ENCODE results near the gene KREMEN2. TPM values are rescaled to one million over a fixed set of nuclear protein-coding genes. Genes with fewer than 3 reads are reported as not detected.

Gene KREMEN2
- total and polyA plus RNA-seq, 9 of the 15 experiments (the other 6 are each of a cell fraction or from before 2014, with no cell fraction given): 0.04 to 7.7 (median 1.5) TPM; not detected in 1

- TF ChIP-seq ZNF311 (CRISPR knock-in tag; IDR thresholded peaks at IDR 0.05): no peak
- TF ChIP-seq NFXL1 (CRISPR knock-in tag; IDR thresholded peaks at IDR 0.05): no peak
- peak; percentile 18; the same call in 1 of the 2 replicates for TF ChIP-seq TCF3 (CRISPR knock-in tag; IDR thresholded peaks at IDR 0.05)
- TF ChIP-seq POLR3G (IDR thresholded peaks at IDR 0.05; ENCODE audit: extremely low read depth, insufficient read length, insufficient replicate concordance): no peak
- no peak for TF ChIP-seq MCM2 (IDR thresholded peaks at IDR 0.05; ENCODE audit: low read depth)
- TF ChIP-seq, protein P1, sequence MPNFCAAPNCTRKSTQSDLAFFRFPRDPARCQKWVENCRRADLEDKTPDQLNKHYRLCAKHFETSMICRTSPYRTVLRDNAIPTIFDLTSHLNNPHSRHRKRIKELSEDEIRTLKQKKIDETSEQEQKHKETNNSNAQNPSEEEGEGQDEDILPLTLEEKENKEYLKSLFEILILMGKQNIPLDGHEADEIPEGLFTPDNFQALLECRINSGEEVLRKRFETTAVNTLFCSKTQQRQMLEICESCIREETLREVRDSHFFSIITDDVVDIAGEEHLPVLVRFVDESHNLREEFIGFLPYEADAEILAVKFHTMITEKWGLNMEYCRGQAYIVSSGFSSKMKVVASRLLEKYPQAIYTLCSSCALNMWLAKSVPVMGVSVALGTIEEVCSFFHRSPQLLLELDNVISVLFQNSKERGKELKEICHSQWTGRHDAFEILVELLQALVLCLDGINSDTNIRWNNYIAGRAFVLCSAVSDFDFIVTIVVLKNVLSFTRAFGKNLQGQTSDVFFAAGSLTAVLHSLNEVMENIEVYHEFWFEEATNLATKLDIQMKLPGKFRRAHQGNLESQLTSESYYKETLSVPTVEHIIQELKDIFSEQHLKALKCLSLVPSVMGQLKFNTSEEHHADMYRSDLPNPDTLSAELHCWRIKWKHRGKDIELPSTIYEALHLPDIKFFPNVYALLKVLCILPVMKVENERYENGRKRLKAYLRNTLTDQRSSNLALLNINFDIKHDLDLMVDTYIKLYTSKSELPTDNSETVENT (CRISPR knock-in tag; IDR thresholded peaks at IDR 0.05): no peak
- no peak for TF ChIP-seq SIN3A (IDR thresholded peaks at IDR 0.05; ENCODE audit: borderline replicate concordance in 2 of 2, control insufficient read depth in 1 of 2, low read depth in 2 of 2, low read length in 2 of 2)
- no peak for TF ChIP-seq CGGBP1 (CRISPR knock-in tag; IDR thresholded peaks at IDR 0.05)
- TF ChIP-seq SETDB1 (IDR thresholded peaks at IDR 0.05; ENCODE audit: low read length): no peak
- TF ChIP-seq CXXC5 (CRISPR knock-in tag; IDR thresholded peaks at IDR 0.05): peak; percentile 58
- no peak for TF ChIP-seq ZNF561 (CRISPR knock-in tag; conservative IDR thresholded peaks at IDR 0.05)
- TF ChIP-seq, protein P2, sequence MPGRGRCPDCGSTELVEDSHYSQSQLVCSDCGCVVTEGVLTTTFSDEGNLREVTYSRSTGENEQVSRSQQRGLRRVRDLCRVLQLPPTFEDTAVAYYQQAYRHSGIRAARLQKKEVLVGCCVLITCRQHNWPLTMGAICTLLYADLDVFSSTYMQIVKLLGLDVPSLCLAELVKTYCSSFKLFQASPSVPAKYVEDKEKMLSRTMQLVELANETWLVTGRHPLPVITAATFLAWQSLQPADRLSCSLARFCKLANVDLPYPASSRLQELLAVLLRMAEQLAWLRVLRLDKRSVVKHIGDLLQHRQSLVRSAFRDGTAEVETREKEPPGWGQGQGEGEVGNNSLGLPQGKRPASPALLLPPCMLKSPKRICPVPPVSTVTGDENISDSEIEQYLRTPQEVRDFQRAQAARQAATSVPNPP (IDR thresholded peaks at IDR 0.05; ENCODE audit: borderline replicate concordance, insufficient read depth, insufficient read length): no peak
- TF ChIP-seq POLR2G (IDR thresholded peaks at IDR 0.05; ENCODE audit: low read depth, low read length): peak; percentile 85
- no peak for TF ChIP-seq ZNF41 (CRISPR knock-in tag; conservative IDR thresholded peaks at IDR 0.05)
- TF ChIP-seq TBL1XR1 (IDR thresholded peaks at IDR 0.05; ENCODE audit: low read length in 2 of 2): no peak
- no peak for TF ChIP-seq TAF1 (IDR thresholded peaks at IDR 0.05; ENCODE audit: control insufficient read depth, extremely low read depth, insufficient read depth, low read length, severe bottlenecking)
- TF ChIP-seq MCM3 (IDR thresholded peaks at IDR 0.05): no peak
- TF ChIP-seq ELF4 (CRISPR knock-in tag; IDR thresholded peaks at IDR 0.05): no peak
- TF ChIP-seq HOXB6 (CRISPR knock-in tag; IDR thresholded peaks at IDR 0.05; ENCODE audit: borderline replicate concordance): no peak
- 0 out of 2 replicates have a peak, but pooled peaks have one; percentile 23 for TF ChIP-seq SMARCE1 (IDR thresholded peaks at IDR 0.05)
- TF ChIP-seq CC2D1A (IDR thresholded peaks at IDR 0.05): no peak
- TF ChIP-seq TBP (optimal IDR thresholded peaks at IDR 0.05; ENCODE audit: low read depth, low read length): peak; percentile 81
- TF ChIP-seq ZBTB7A (IDR thresholded peaks at IDR 0.05; ENCODE audit: borderline replicate concordance, control insufficient read depth, low read depth, low read length): peak; percentile 69; the same call in 1 of the 2 replicates
- no peak for TF ChIP-seq BRF1 (IDR thresholded peaks at IDR 0.05; ENCODE audit: borderline replicate concordance, extremely low read depth, insufficient read length)
- no peak for TF ChIP-seq ZNF324 (CRISPR knock-in tag; IDR thresholded peaks at IDR 0.05)
- TF ChIP-seq MECOM (CRISPR knock-in tag; IDR thresholded peaks at IDR 0.05): no peak
- TF ChIP-seq SMAD4 (CRISPR knock-in tag; conservative IDR thresholded peaks at IDR 0.05): peak; percentile 80
Observed at GRCh38 chr16:2983706-2984136, 19.6 kb downstream of the KREMEN2 start (continued).

Data from K562 (cell line).